Esophagus (tissue), 2 donors: ENCODE data around the gene IMMP2L. TPM values are rescaled to one million over a fixed set of nuclear protein-coding genes. Genes with fewer than 3 reads are reported as not detected.

Source experiments
- H3K27ac ChIP-seq, 2 donors: one replicate each; pipeline ENCODE4 v1.5.1; 2013; ENCODE audit warnings: low read depth in 2 of 2, mild to moderate bottlenecking in 2 of 2, inconsistent platforms in 1 of 2, low read length in 1 of 2, moderate library complexity in 1 of 2
- H3K27me3 ChIP-seq, 2 donors: one replicate each; pipeline ENCODE4 v1.6.1; 2013; ENCODE audit warnings: low read length in 2 of 2, control low read depth in 1 of 2, mild to moderate bottlenecking in 1 of 2; ENCODE audit not compliant: insufficient read depth in 2 of 2, control insufficient read depth in 1 of 2
- H3K36me3 ChIP-seq, 2 donors: one replicate each; pipeline ENCODE4 v1.6.1; 2013; ENCODE audit warnings: low read length in 1 of 2; ENCODE audit not compliant: control insufficient read depth in 2 of 2, insufficient read depth in 2 of 2
- H3K4me1 ChIP-seq, 2 donors: one replicate each; pipeline ENCODE4 v1.6.1; 2013; ENCODE audit warnings: low read length in 1 of 2; ENCODE audit not compliant: control insufficient read depth in 2 of 2, insufficient read depth in 2 of 2
- H3K4me3 ChIP-seq, 2 donors: one replicate each; pipeline ENCODE4 v1.5.1; 2013; ENCODE audit warnings: low read length in 2 of 2, mild to moderate bottlenecking in 2 of 2, low read depth in 1 of 2, moderate library complexity in 1 of 2
- H3K9me3 ChIP-seq, 2 donors: one replicate each; pipeline ENCODE4 v1.6.1; 2013; ENCODE audit warnings: mild to moderate bottlenecking in 2 of 2, low read depth in 1 of 2, low read length in 1 of 2, moderate library complexity in 1 of 2; ENCODE audit not compliant: control insufficient read depth in 2 of 2, insufficient read depth in 1 of 2
- WGBS, 2 donors: extraction: QIAGEN DNeasy Blood & Tissue Kit; methylation state at CpG; one replicate each; pipeline ENCODE4 v1.1.7; 2013; 5-methylcytosine and 5-hydroxymethylcytosine counted together
- polyA plus RNA-seq, 2 donors: library from polyadenylated mRNA; stranded (reverse); fragments of 200-250 nt; gene quantifications; one replicate each; pipeline ENCODE4 v1.2.3, GENCODE V29; 2013
- donor health status: healthy with polysubstance abuse.
- donor health status: Bipolar disorder and iron deficiency.

IMMP2L gene
- polyA plus RNA-seq, 2 donors, result 6.5 to 14.5 TPM

GRCh38 chr7:111229916-111230315, 332.4 kb downstream of the IMMP2L start:
- Histone ChIP-seq H3K4me1 (no peaks in the 10 kb centered on the region), H3K27ac (no peak overlapping the region), H3K4me3 (no peak overlapping the region), H3K36me3 (no peaks in the 10 kb centered on the region), H3K9me3 (no peaks in the 10 kb centered on the region), H3K27me3 (no peaks in the 10 kb centered on the region)
- 53 to 72% methylated on average over 2 of the region's 2 CpGs for WGBS, 2 donors

- H3K27ac ChIP-seq, result no peak overlapping the region
- no peaks in the 10 kb centered on the region for H3K36me3 ChIP-seq
- H3K27me3 ChIP-seq, result no peaks in the 10 kb centered on the region
- H3K9me3 ChIP-seq, result no peaks in the 10 kb centered on the region
- WGBS, 2 donors, result 96% methylated on average over 4 of the region's 4 CpGs
- no peaks in the 10 kb centered on the region for H3K4me1 ChIP-seq
- H3K4me3 ChIP-seq, result no peak overlapping the region
Observed at GRCh38 chr7:111229181-111229740, 333.0 kb downstream of the IMMP2L start.

GRCh38 chr7:111228437-111228836, 333.9 kb downstream of the IMMP2L start:
- no peaks in the 10 kb centered on the region for H3K9me3 ChIP-seq
- no peak overlapping the region for H3K27ac ChIP-seq
- H3K27me3 ChIP-seq, result no peaks in the 10 kb centered on the region
- 95 to 100% methylated on average over 1 of the region's 1 CpG for WGBS, 2 donors
- H3K36me3 ChIP-seq, result no peaks in the 10 kb centered on the region
- H3K4me3 ChIP-seq, result no peak overlapping the region
- H3K4me1 ChIP-seq, result no peaks in the 10 kb centered on the region

GRCh38 chr7:111226800-111227199, 335.5 kb downstream of the IMMP2L start:
- Histone ChIP-seq H3K9me3 (no peaks in the 10 kb centered on the region), H3K27me3 (no peaks in the 10 kb centered on the region), H3K27ac (no peak overlapping the region), H3K4me3 (no peak overlapping the region), H3K4me1 (no peaks in the 10 kb centered on the region), H3K36me3 (no peaks in the 10 kb centered on the region)
- 88% methylated on average over 2 of the region's 2 CpGs for WGBS, 2 donors

GRCh38 chr7:111224354-111225231, 337.7 kb downstream of the IMMP2L start:
- Histone ChIP-seq H3K4me1 (no peaks in the 10 kb centered on the region), H3K9me3 (no peaks in the 10 kb centered on the region), H3K4me3 (no peak overlapping the region), H3K27ac (no peak overlapping the region), H3K27me3 (no peaks in the 10 kb centered on the region), H3K36me3 (no peaks in the 10 kb centered on the region)
- 45 to 58% methylated on average over 2 of the region's 2 CpGs for WGBS, 2 donors

GRCh38 chr7:111223802-111224253, 338.5 kb downstream of the IMMP2L start:
- no peaks in the 10 kb centered on the region for H3K27me3 ChIP-seq
- no peaks in the 10 kb centered on the region for H3K36me3 ChIP-seq
- H3K9me3 ChIP-seq, result no peaks in the 10 kb centered on the region
- WGBS, 2 donors, result 67 to 69% methylated on average over 2 of the region's 2 CpGs
- no peaks in the 10 kb centered on the region for H3K4me1 ChIP-seq
- H3K27ac ChIP-seq, result no peak overlapping the region
- H3K4me3 ChIP-seq, result no peak overlapping the region

- Histone ChIP-seq H3K36me3 (no peaks in the 10 kb centered on the region), H3K4me1 (no peaks in the 10 kb centered on the region), H3K9me3 (no peaks in the 10 kb centered on the region), H3K27me3 (no peaks in the 10 kb centered on the region), H3K4me3 (no peak overlapping the region), H3K27ac (no peak overlapping the region)
Observed at GRCh38 chr7:111215550-111215949, 346.7 kb downstream of the IMMP2L start.

GRCh38 chr7:111212857-111213523, 349.3 kb downstream of the IMMP2L start:
- Histone ChIP-seq H3K27me3 (no peaks in the 10 kb centered on the region), H3K4me3 (no peak overlapping the region), H3K27ac (no peak overlapping the region), H3K4me1 (no peaks in the 10 kb centered on the region), H3K36me3 (no peaks in the 10 kb centered on the region), H3K9me3 (no peaks in the 10 kb centered on the region)
- 96% methylated on average over 11 of the region's 11 CpGs for WGBS, 2 donors

GRCh38 chr7:111210996-111211395, 351.3 kb downstream of the IMMP2L start:
- Histone ChIP-seq H3K4me1 (no peaks in the 10 kb centered on the region), H3K36me3 (no peaks in the 10 kb centered on the region), H3K4me3 (no peak overlapping the region), H3K27ac (no peak overlapping the region), H3K27me3 (no peaks in the 10 kb centered on the region), H3K9me3 (no peaks in the 10 kb centered on the region)
- 82 to 85% methylated on average over 3 of the region's 3 CpGs for WGBS, 2 donors
